H4 (cell line): Measurements from ENCODE around the gene CNOT3. TPM values are rescaled to one million over a fixed set of nuclear protein-coding genes. Genes with fewer than 3 reads are reported as not detected.
"Not testable (repeated sequence)": the region's sequence is repeated elsewhere in the genome, so short reads cannot be mapped to it uniquely, and the experiment has no call there.

Source experiments
- DNase-seq: peaks from one replicate; pipeline ENCODE4 v3.0.0-alpha.2; 2015; ENCODE audit warnings: low spot score
- total RNA-seq: library from RNA; depleted of rRNA; stranded (reverse); fragments of >200 nt; shearing (Covaris generic); gene quantifications from 2 replicates; pipeline ENCODE4 v1.2.3, GENCODE V29; 2014; rRNA removed

Gene CNOT3
- total RNA-seq, 1 experiment from 2014 or later, result 27.5 TPM

- DNase-seq, result no peak
Observed at GRCh38 chr19:54191011-54191810, 53.6 kb downstream of the CNOT3 start, which contains the start of gene TSEN34. TSS of gene TSEN34 (plus strand) at chr19:54191308. CDS start at chr19:54191365, 57 bp downstream.

GRCh38 chr19:54191811-54192453, 54.4 kb downstream of the CNOT3 start:
- DNase-seq, result no peak

GRCh38 chr19:54193011-54193410, 55.4 kb downstream of the CNOT3 start:
- no peak for DNase-seq

GRCh38 chr19:54194463-54194862, 56.9 kb downstream of the CNOT3 start:
- not testable (repeated sequence) for DNase-seq

GRCh38 chr19:54196536-54196935, 59.0 kb downstream of the CNOT3 start:
- DNase-seq, result no peak

GRCh38 chr19:54197121-54197520, 59.6 kb downstream of the CNOT3 start:
- peak; percentile 12 for DNase-seq

GRCh38 chr19:54199401-54199800, 61.8 kb downstream of the CNOT3 start:
- DNase-seq, result no peak

- no peak for DNase-seq
Observed at GRCh38 chr19:54201172-54201701, 63.7 kb downstream of the CNOT3 start.

GRCh38 chr19:54201980-54202379, 64.4 kb downstream of the CNOT3 start:
- DNase-seq, result no peak

- no peak for DNase-seq
Observed at GRCh38 chr19:54203151-54203611, 65.6 kb downstream of the CNOT3 start.

GRCh38 chr19:54204767-54205468, 67.4 kb downstream of the CNOT3 start:
- DNase-seq, result no peak

Other genes with a start within 250 kb of the CNOT3 start
- not detected in 2 replicates for gene CACNG7, start 228.5 kb upstream of the CNOT3 start, total RNA-seq
- 0.04 and 0.14 TPM in 2 replicates for gene CACNG8, start 174.8 kb upstream of the CNOT3 start, total RNA-seq
- 0.46 and 1.4 TPM in 2 replicates for gene CACNG6, start 146.1 kb upstream of the CNOT3 start, total RNA-seq
- not detected in 2 replicates for gene VSTM1, start 73.9 kb upstream of the CNOT3 start, total RNA-seq
- gene TARM1, start 56.4 kb upstream of the CNOT3 start, total RNA-seq, result not detected in 2 replicates
- 0.06 and 2.2 TPM in 2 replicates for gene OSCAR, start 37.0 kb upstream of the CNOT3 start, total RNA-seq
- 38.8 and 45.2 TPM in 2 replicates for gene NDUFA3, start 34.9 kb upstream of the CNOT3 start, total RNA-seq
- gene TFPT, start 22.1 kb upstream of the CNOT3 start, total RNA-seq, result 37.5 and 47.8 TPM in 2 replicates
- gene PRPF31, start 22.0 kb upstream of the CNOT3 start, total RNA-seq, result 106 and 131 TPM in 2 replicates
- 15.6 and 18.4 TPM in 2 replicates for gene LENG1, start 22.0 kb downstream of the CNOT3 start, total RNA-seq
- gene TMC4, start 35.4 kb downstream of the CNOT3 start, total RNA-seq, result not detected in 2 replicates
- 88.1 and 139 TPM in 2 replicates for gene MBOAT7, start 51.8 kb downstream of the CNOT3 start, total RNA-seq
- 166 and 167 TPM in 2 replicates for gene TSEN34, start 53.5 kb downstream of the CNOT3 start, total RNA-seq
- gene RPS9, start 63.1 kb downstream of the CNOT3 start, total RNA-seq, result 2,262 and 2,532 TPM in 2 replicates
- not detected in 2 replicates for gene LILRB3, start 85.2 kb downstream of the CNOT3 start, total RNA-seq
- not detected in 2 replicates for gene LILRA6, start 105.0 kb downstream of the CNOT3 start, total RNA-seq
- not detected in 2 replicates for gene LILRB5, start 119.5 kb downstream of the CNOT3 start, total RNA-seq
- gene LILRB2, start 143.3 kb downstream of the CNOT3 start, total RNA-seq, result not detected in 2 replicates
- gene LILRA5, start 175.4 kb downstream of the CNOT3 start, total RNA-seq, result not detected in 2 replicates
- not detected in 2 replicates for gene LILRA4, start 201.4 kb downstream of the CNOT3 start, total RNA-seq
- 0.46 and 1.5 TPM in 2 replicates for gene LAIR1, start 227.2 kb downstream of the CNOT3 start, total RNA-seq